ENCODE results near the gene ARHGAP9. TPM values are rescaled to one million over a fixed set of nuclear protein-coding genes. Genes with fewer than 3 reads are reported as not detected.

The ARHGAP9 gene
- total RNA-seq, 3 donors from 2014 or later (not counting 1 experiment from before 2014, with no cell fraction given): 558 to 1,091 (median 1,015) TPM

- intact Hi-C loops (cut with micrococcal nuclease): loop anchor here (2.0 kb wide), 1 partner anchor 28 kb away; the partner anchor contains the start of gene GLI1
- Mint-ChIP-seq H3K27ac (peak within 1 kb of the TSS; percentile 99 to 100), H3K36me3 (no peaks in the 10 kb centered on the region), H3K4me1 (peaks cover 35 to 41% of the 10 kb centered on the region in 2 donors), H3K9me3 (no peaks in the 10 kb centered on the region), H3K4me3 (peak within 1 kb of the TSS; percentile 97), H3K27me3 (ENCODE audit: low read depth in 2 of 2) (no peaks in the 10 kb centered on the region)
- H3K27me3 ChIP-seq (ENCODE audit: control insufficient read depth, insufficient read depth, low read length): no peaks in the 10 kb centered on the region
- H3K9me3 ChIP-seq (ENCODE audit: control insufficient read depth, insufficient read depth, low read length): no peaks in the 10 kb centered on the region
- ATAC-seq (peak; percentile 86 to 93 (median 88)), DNase-seq (peak; percentile 95 to 98)
- peaks cover 26% of the 10 kb centered on the region for H3K4me1 ChIP-seq (ENCODE audit: control insufficient read depth, insufficient read depth, low read length)
- H3K27ac ChIP-seq (ENCODE audit: low read length): peak within 1 kb of the TSS; percentile 99
- H3K36me3 ChIP-seq (ENCODE audit: control insufficient read depth, insufficient read depth, low read length): no peaks in the 10 kb centered on the region
- no peak for TF ChIP-seq CTCF (IDR thresholded peaks at IDR 0.05)
- under 1% methylated on average over 35 of the region's 41 CpGs for whole genome bisulfite sequencing (ENCODE audit: insufficient coverage)
- H3K4me3 ChIP-seq (ENCODE audit: low read length): peak within 1 kb of the TSS; percentile 68
These were observed 48.6 kb downstream of the ARHGAP9 start, which contains the start of gene R3HDM2 for GRCh38 chr12:57430931-57431566. TSS of gene R3HDM2 (minus strand) at chr12:57431043. CDS start at chr12:57310428, 120,615 bp downstream.

GRCh38 chr12:57430112-57430930 lies 49.3 kb downstream of the ARHGAP9 start:
- peaks cover 33 to 37% of the 10 kb centered on the region in 2 donors for H3K4me1 Mint-ChIP-seq
- H3K4me3 Mint-ChIP-seq: peak overlapping the region; percentile 97
- peak overlapping the region; percentile 68 for H3K4me3 ChIP-seq (ENCODE audit: low read length)
- H3K36me3 Mint-ChIP-seq: no peaks in the 10 kb centered on the region
- DNase-seq: peak in 1 of 2 donors; percentile 69
- H3K27me3 ChIP-seq (ENCODE audit: control insufficient read depth, insufficient read depth, low read length): no peaks in the 10 kb centered on the region
- ATAC-seq: peak; percentile 67 to 79 (median 76)
- H3K27ac ChIP-seq (ENCODE audit: low read length): peak overlapping the region; percentile 99
- WGBS (ENCODE audit: insufficient coverage): under 1% methylated on average over 74 of the region's 74 CpGs
- no peak for TF ChIP-seq CTCF (IDR thresholded peaks at IDR 0.05)
- no peaks in the 10 kb centered on the region for H3K27me3 Mint-ChIP-seq (ENCODE audit: low read depth in 2 of 2)
- no peaks in the 10 kb centered on the region for H3K9me3 ChIP-seq (ENCODE audit: control insufficient read depth, insufficient read depth, low read length)
- H3K36me3 ChIP-seq (ENCODE audit: control insufficient read depth, insufficient read depth, low read length): no peaks in the 10 kb centered on the region
- H3K9me3 Mint-ChIP-seq: no peaks in the 10 kb centered on the region
- H3K27ac Mint-ChIP-seq: peak overlapping the region; percentile 99 to 100
- H3K4me1 ChIP-seq (ENCODE audit: control insufficient read depth, insufficient read depth, low read length): peaks cover 19% of the 10 kb centered on the region
- intact Hi-C loops (cut with micrococcal nuclease): loop anchor here (2.0 kb wide), 1 partner anchor 28 kb away; the partner anchor contains the start of gene GLI1

- Histone ChIP-seq H3K27ac (ENCODE audit: low read length) (peak overlapping the region; percentile 99), H3K4me3 (ENCODE audit: low read length) (peak overlapping the region; percentile 49), H3K36me3 (ENCODE audit: control insufficient read depth, insufficient read depth, low read length) (no peaks in the 10 kb centered on the region), H3K27me3 (ENCODE audit: control insufficient read depth, insufficient read depth, low read length) (no peaks in the 10 kb centered on the region), H3K4me1 (ENCODE audit: control insufficient read depth, insufficient read depth, low read length) (peaks cover 12% of the 10 kb centered on the region), H3K9me3 (ENCODE audit: control insufficient read depth, insufficient read depth, low read length) (no peaks in the 10 kb centered on the region)
- intact Hi-C loops (cut with micrococcal nuclease): loop anchor here (2.0 kb wide), 1 partner anchor 29 kb away; the partner anchor contains the start of gene GLI1
- peak in 1 of 2 donors; percentile 25 for DNase-seq
- Mint-ChIP-seq H3K4me1 (peaks cover 27 to 31% of the 10 kb centered on the region in 2 donors), H3K36me3 (no peaks in the 10 kb centered on the region), H3K4me3 (peak overlapping the region; percentile 95), H3K27me3 (ENCODE audit: low read depth in 2 of 2) (no peaks in the 10 kb centered on the region), H3K27ac (peak overlapping the region; percentile 99 to 100), H3K9me3 (no peaks in the 10 kb centered on the region)
- TF ChIP-seq CTCF (IDR thresholded peaks at IDR 0.05): no peak
- WGBS (ENCODE audit: insufficient coverage): 42% methylated on average over 7 of the region's 9 CpGs
- no peak for ATAC-seq
These were observed 50.1 kb downstream of the ARHGAP9 start for GRCh38 chr12:57429473-57430111.
